MM.1S (cell line): ENCODE results near the gene KAT2A.

ENCODE experiments used
- CTCF ChIP-seq: fragments of 300-600 bp; sonication (generic); IDR thresholded peaks from 2 replicates; pipeline ENCODE4 v1.5.1; 2016; ENCODE audit warnings: antibody characterized with exemption, low read length, mixed read lengths
- EZH2 ChIP-seq: fragments of 300-600 bp; sonication (generic); optimal IDR thresholded peaks from 2 replicates; pipeline ENCODE3; 2017; ENCODE audit warnings: low read depth, mild to moderate bottlenecking, antibody characterized with exemption, low read length, mixed read lengths
- EZH2phosphoT487 ChIP-seq: fragments of 300-600 bp; sonication (generic); IDR thresholded peaks from 2 replicates; pipeline ENCODE4 v1.6.1; 2018; ENCODE audit warnings: antibody characterized with exemption, low read length

GRCh38 chr17:42136654-42137051, 15.5 kb upstream of the KAT2A start:
- TF ChIP-seq CTCF (no peak), EZH2phosphoT487 (no peak), EZH2 (no peak)
